NT2/D1 (cell line): Measurements from ENCODE around the gene PDSS2.

Experiments used
- SUZ12 ChIP-seq: IDR thresholded peaks from 2 replicates; pipeline ENCODE4 v1.6.1; 2011; ENCODE audit not compliant: insufficient read length, insufficient read depth; ENCODE audit errors: extremely low read depth
- YY1 ChIP-seq: IDR thresholded peaks from 2 replicates; pipeline ENCODE4 v1.6.1; 2011; ENCODE audit not compliant: insufficient read length, insufficient read depth
- ZNF274 ChIP-seq: IDR thresholded peaks from 2 replicates; pipeline ENCODE4 v1.6.1; 2011; ENCODE audit warnings: mild to moderate bottlenecking, low read depth, low read length

- TF ChIP-seq YY1 (no peak), ZNF274 (no peak), SUZ12 (no peak)
These were observed 125.3 kb downstream of the PDSS2 start for GRCh38 chr6:107334026-107334425.
